ENCODE data around the gene PLXNC1.

The PLXNC1 gene

GRCh38 chr12:94144781-94145180 is 3.6 kb upstream of the PLXNC1 start:
- no peak overlapping the region for H3K9ac ChIP-seq (ENCODE audit: low read depth, low read length)
- no peaks in the 10 kb centered on the region for H3K4me1 ChIP-seq (ENCODE audit: insufficient read depth, low read length)
- H3K9me3 ChIP-seq (ENCODE audit: control insufficient read depth, insufficient read depth, low read length): no peaks in the 10 kb centered on the region
- no peaks in the 10 kb centered on the region for H3K36me3 ChIP-seq (ENCODE audit: insufficient read depth, low read length)

- Histone ChIP-seq H3K36me3 (ENCODE audit: insufficient read depth, low read length) (no peaks in the 10 kb centered on the region), H3K9ac (ENCODE audit: low read depth, low read length) (no peak overlapping the region), H3K4me1 (ENCODE audit: insufficient read depth, low read length) (no peaks in the 10 kb centered on the region), H3K9me3 (ENCODE audit: control insufficient read depth, insufficient read depth, low read length) (no peaks in the 10 kb centered on the region)
Measured at GRCh38 chr12:94145191-94145983, 3.0 kb upstream of the PLXNC1 start.

- no peaks in the 10 kb centered on the region for H3K9me3 ChIP-seq (ENCODE audit: control insufficient read depth, insufficient read depth, low read length)
- no peak overlapping the region for H3K9ac ChIP-seq (ENCODE audit: low read depth, low read length)
- H3K4me1 ChIP-seq (ENCODE audit: insufficient read depth, low read length): 0 out of 2 replicates have a peak, but pooled peaks cover 8% of the 10 kb centered on the region
- no peaks in the 10 kb centered on the region for H3K36me3 ChIP-seq (ENCODE audit: insufficient read depth, low read length)
Measured at GRCh38 chr12:94146166-94146936, 2.0 kb upstream of the PLXNC1 start.

DNA sequence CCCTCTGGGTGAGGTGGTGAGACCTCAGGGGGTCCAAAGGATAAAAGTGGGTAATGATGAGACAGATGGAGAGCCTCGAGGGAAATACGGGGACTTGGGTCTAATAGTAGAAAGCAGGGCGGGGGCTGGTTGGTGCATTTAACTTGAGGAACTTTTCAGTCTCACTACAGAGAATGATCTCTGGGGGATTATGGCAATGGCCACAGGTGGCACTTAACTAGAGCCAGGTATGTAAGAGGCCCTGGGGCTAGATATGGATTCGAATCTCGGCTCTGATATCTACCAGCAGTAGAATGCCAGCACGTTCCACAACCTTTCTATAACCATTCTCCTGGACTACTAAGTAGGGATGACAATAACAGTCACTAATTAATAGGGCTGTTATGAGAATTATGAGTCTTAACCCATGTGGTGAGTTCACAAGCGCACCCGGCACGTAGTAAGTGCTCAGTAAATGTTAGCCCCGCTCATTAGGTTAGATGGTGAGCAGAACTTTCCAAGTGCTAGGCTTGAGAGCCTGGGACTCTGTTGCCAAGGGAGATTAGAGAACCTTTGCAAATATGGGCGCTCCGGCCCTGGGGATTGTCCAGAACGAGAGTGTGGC is 888 bp upstream of the PLXNC1 start:
- H3K36me3 ChIP-seq (ENCODE audit: insufficient read depth, low read length): no peaks in the 10 kb centered on the region
- no peaks in the 10 kb centered on the region for H3K9me3 ChIP-seq (ENCODE audit: control insufficient read depth, insufficient read depth, low read length)
- H3K4me1 ChIP-seq (ENCODE audit: insufficient read depth, low read length): peaks cover 14% of the 10 kb centered on the region; the same call in 1 of the 2 replicates
- H3K9ac ChIP-seq (ENCODE audit: low read depth, low read length): peak overlapping the region; percentile 71; the same call in 1 of the 2 replicates

- Histone ChIP-seq H3K9ac (ENCODE audit: low read depth, low read length) (peak overlapping the region; percentile 66), H3K36me3 (ENCODE audit: insufficient read depth, low read length) (no peaks in the 10 kb centered on the region), H3K9me3 (ENCODE audit: control insufficient read depth, insufficient read depth, low read length) (no peaks in the 10 kb centered on the region), H3K4me1 (ENCODE audit: insufficient read depth, low read length) (peaks cover 14% of the 10 kb centered on the region; the same call in 1 of the 2 replicates)
Measured at GRCh38 chr12:94148739-94149118, 352 bp downstream of the PLXNC1 start.

- no peaks in the 10 kb centered on the region for H3K9me3 ChIP-seq (ENCODE audit: control insufficient read depth, insufficient read depth, low read length)
- no peaks in the 10 kb centered on the region for H3K36me3 ChIP-seq (ENCODE audit: insufficient read depth, low read length)
- H3K9ac ChIP-seq (ENCODE audit: low read depth, low read length): peak overlapping the region; percentile 66
- H3K4me1 ChIP-seq (ENCODE audit: insufficient read depth, low read length): peaks cover 14% of the 10 kb centered on the region; the same call in 1 of the 2 replicates
Measured at GRCh38 chr12:94149119-94149780, 873 bp downstream of the PLXNC1 start.

GRCh38 chr12:94149781-94150239 is 1.4 kb downstream of the PLXNC1 start:
- Histone ChIP-seq H3K9ac (ENCODE audit: low read depth, low read length) (peak overlapping the region; percentile 66; the same call in 1 of the 2 replicates), H3K9me3 (ENCODE audit: control insufficient read depth, insufficient read depth, low read length) (no peaks in the 10 kb centered on the region), H3K36me3 (ENCODE audit: insufficient read depth, low read length) (no peaks in the 10 kb centered on the region), H3K4me1 (ENCODE audit: insufficient read depth, low read length) (peaks cover 14% of the 10 kb centered on the region; the same call in 1 of the 2 replicates)

DNA sequence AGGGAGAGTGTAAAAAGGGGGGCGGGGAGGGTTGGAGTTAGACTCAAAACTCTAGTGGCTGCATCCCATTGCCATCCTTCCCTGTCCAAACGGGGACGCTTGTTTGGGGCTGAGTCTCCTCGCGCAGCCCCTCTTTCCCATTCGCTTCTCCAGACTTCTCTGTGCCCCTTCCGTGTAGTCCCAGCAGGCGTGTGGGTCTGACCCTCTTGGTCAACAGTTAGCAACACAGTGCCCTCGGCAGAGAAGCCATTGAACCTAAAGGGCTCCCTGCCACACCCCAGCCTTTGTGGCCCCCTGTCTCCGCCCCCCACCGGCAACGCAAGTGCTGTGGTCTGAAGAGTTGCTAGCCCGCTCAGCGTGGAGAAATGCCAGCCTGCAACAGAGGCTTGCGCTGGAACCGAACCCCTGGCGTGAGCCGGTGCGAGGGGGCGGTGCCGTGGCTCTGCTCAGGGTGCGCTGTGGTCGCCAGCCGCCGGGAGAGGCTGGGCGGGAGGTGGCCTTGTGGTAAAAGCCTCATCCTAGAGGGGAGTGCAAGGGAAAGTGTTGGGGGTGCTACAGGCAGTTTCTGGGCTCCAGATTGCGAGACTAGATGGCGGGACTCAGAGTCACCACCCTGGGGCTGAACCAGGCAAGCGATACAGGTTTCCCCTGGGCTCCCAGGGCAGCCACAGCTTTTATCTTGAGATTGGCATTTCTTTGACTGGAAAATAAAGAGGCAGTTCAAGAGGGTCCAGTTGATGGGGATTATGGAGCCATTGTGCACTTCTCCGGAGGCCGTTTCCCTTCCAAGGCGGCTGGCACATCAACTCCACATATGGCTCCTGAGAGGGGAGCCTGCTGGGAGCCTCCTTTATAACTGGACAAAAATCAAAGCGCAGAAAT is 2.1 kb downstream of the PLXNC1 start:
- Histone ChIP-seq H3K36me3 (ENCODE audit: insufficient read depth, low read length) (no peaks in the 10 kb centered on the region), H3K9ac (ENCODE audit: low read depth, low read length) (peak overlapping the region; percentile 66; the same call in 1 of the 2 replicates), H3K4me1 (ENCODE audit: insufficient read depth, low read length) (peaks cover 14% of the 10 kb centered on the region; the same call in 1 of the 2 replicates), H3K9me3 (ENCODE audit: control insufficient read depth, insufficient read depth, low read length) (no peaks in the 10 kb centered on the region)

DNA sequence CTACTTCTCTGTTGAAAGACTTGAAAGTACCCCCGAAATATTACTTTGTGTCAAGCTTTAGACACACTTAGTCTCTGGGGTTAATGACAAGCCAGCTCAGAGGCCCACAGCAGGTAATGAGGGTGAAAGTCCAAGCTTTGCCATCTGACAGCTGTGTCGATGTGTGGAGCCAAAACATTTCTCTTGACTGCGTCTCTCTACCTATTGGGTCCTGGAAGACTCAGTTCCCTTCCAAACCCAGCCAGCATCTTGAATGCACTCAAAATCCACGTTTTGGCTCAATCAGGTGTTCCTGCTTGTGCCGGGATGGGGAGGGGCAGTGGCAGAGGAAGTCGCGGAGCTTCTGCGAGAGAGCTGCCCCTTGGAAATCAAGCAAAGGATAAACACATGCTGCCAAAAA is 3.2 kb downstream of the PLXNC1 start:
- no peaks in the 10 kb centered on the region for H3K9me3 ChIP-seq (ENCODE audit: control insufficient read depth, insufficient read depth, low read length)
- H3K9ac ChIP-seq (ENCODE audit: low read depth, low read length): no peak overlapping the region
- H3K36me3 ChIP-seq (ENCODE audit: insufficient read depth, low read length): no peaks in the 10 kb centered on the region
- H3K4me1 ChIP-seq (ENCODE audit: insufficient read depth, low read length): peaks cover 14% of the 10 kb centered on the region; the same call in 1 of the 2 replicates

DNA sequence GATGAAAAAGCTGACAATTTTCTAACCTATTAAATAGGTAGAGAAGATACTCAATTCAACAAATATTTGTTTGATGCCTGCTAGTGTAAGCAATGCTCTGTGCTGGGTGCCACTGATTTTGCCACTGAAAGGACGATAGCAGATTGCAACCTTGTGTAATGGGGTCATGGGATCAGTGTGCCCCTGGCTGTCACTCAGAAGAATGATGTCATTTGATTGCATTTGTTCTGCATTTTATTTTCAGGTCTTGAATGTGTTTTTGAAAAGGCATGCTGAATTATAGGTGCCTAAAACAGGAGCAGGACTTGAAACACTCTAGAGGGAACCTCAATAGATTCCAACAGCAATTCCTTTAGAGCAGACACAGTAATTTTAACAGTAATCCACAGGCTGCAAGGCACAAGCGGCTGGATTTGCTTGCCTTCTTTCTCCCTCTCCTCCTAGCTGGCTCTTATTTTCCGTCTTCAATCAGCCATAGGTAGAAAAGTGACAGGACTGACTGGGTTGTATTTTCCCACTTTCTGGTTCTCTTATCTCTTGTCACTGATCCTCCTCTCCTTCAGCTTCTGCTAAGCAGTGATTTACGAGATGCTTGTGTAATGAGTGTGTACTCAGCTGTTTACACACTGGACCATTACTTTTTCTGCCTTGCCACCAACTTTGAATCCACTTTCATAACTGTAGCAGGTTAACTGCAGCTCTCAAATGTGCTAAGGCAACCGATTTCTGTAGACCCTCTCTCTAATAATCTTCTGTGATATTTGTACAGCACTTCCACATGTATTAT is 4.1 kb downstream of the PLXNC1 start:
- Histone ChIP-seq H3K4me1 (ENCODE audit: insufficient read depth, low read length) (peaks cover 14% of the 10 kb centered on the region; the same call in 1 of the 2 replicates), H3K9me3 (ENCODE audit: control insufficient read depth, insufficient read depth, low read length) (no peaks in the 10 kb centered on the region), H3K36me3 (ENCODE audit: insufficient read depth, low read length) (no peaks in the 10 kb centered on the region), H3K9ac (ENCODE audit: low read depth, low read length) (no peak overlapping the region)

GRCh38 chr12:94157181-94157580 is 8.8 kb downstream of the PLXNC1 start:
- H3K9ac ChIP-seq (ENCODE audit: low read depth, low read length): no peak overlapping the region
- no peaks in the 10 kb centered on the region for H3K9me3 ChIP-seq (ENCODE audit: control insufficient read depth, insufficient read depth, low read length)
- no peaks in the 10 kb centered on the region; the same call in 1 of the 2 replicates for H3K4me1 ChIP-seq (ENCODE audit: insufficient read depth, low read length)
- H3K36me3 ChIP-seq (ENCODE audit: insufficient read depth, low read length): no peaks in the 10 kb centered on the region

DNA sequence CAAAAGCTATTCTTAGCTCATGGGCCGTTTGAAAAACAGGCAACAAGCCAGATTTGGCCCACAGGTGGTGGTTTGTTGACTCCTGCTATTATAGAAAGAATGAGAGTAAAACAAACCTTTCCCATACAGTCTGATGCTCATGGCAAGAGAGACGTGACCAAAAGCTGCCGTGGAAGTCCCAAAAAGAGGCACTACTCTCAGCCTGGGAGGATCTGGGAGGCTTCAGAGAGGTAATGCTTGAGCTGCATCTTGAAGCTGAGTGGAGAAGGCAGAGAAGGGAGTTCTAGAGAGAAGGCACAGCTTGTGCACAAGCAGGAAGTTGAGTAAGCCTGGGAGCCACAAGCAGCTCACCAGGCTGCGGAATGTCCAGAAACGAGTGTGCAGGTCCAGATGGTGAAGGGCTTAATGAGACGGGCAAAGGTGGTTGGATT is 9.6 kb downstream of the PLXNC1 start:
- Histone ChIP-seq H3K4me1 (ENCODE audit: insufficient read depth, low read length) (no peaks in the 10 kb centered on the region), H3K9me3 (ENCODE audit: control insufficient read depth, insufficient read depth, low read length) (no peaks in the 10 kb centered on the region)

More for the DNA sequence above, 9.6 kb downstream of the PLXNC1 start:
- Histone ChIP-seq H3K9ac (ENCODE audit: low read depth, low read length) (no peak overlapping the region), H3K36me3 (ENCODE audit: insufficient read depth, low read length) (no peaks in the 10 kb centered on the region)

All from ES-I3 (cell line).